Epithelial cell of proximal tubule (primary cell): ENCODE measurements around the gene ADAMTS8. TPM values are rescaled to one million over a fixed set of nuclear protein-coding genes. Genes with fewer than 3 reads are reported as not detected.

Experiments
- DNase-seq: peaks from one replicate; pipeline ENCODE4 v3.0.0-alpha.2; 2011; ENCODE audit warnings: low read depth
- H3K4me3 ChIP-seq: 2 replicates; pipeline ENCODE4 v1.5.1; 2011; ENCODE audit warnings: low read depth, mild to moderate bottlenecking, low read length
- CTCF ChIP-seq: conservative IDR thresholded peaks from 2 replicates; pipeline ENCODE4 v1.5.1; 2012; ENCODE audit warnings: low read depth, mild to moderate bottlenecking, low read length
- total RNA-seq: library from RNA; depleted of rRNA; stranded (reverse); fragments of >200 nt; gene quantifications from 2 replicates; pipeline ENCODE4 v1.2.3, GENCODE V29; 2015

Gene ADAMTS8
- total RNA-seq, 1 donor from 2014 or later, result not detected

GRCh38 chr11:130459521-130459920 is 31.1 kb upstream of the ADAMTS8 start:
- TF ChIP-seq CTCF, result no peak
- DNase-seq, result peak; percentile 59

GRCh38 chr11:130458410-130458729 is 30.0 kb upstream of the ADAMTS8 start:
- H3K4me3 ChIP-seq, result no peak overlapping the region
- no peak for TF ChIP-seq CTCF
- DNase-seq, result no peak

More at GRCh38 chr11:130459521-130459920, 31.1 kb upstream of the ADAMTS8 start:
- H3K4me3 ChIP-seq, result no peak overlapping the region

DNA sequence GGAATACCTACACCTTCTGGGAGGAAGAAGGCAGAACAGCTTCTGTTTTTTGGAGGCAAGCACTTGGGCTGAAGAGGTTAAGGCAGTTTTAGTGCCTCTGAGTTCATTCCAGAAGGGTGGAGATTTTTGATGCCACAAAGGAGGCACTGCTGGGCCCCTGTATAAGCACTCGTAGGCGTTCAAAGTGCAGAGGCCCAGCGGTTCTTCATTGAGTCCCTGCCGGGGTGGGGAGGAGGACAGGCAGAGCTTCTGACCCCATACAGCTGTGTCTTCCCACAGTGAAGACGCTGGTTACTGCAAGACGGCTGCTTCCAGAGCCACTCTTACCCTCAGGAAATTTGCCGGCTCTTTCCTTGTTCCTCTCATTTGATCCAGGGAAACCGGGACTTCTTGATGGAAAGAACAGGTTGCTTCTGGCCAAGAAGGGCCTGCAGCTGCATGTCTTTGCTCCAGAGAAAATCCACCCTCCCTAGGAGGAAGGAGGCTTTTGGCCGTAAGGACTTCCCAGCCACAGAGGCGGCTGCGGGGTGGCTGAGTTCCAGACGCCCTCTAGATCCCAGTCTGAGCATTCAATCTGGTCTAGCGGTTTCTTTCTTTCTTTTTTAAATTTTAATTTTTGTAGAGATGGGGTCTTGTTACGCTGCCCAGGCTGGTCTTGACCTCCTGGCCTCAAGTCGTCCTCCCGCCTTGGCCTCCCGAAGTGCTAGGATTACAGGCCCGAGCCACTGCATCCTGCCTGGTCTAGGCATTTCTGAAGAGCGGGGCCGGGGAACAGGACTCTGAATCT is 29.4 kb upstream of the ADAMTS8 start:
- TF ChIP-seq CTCF, result no peak
- no peak for DNase-seq
- no peak overlapping the region for H3K4me3 ChIP-seq

DNA sequence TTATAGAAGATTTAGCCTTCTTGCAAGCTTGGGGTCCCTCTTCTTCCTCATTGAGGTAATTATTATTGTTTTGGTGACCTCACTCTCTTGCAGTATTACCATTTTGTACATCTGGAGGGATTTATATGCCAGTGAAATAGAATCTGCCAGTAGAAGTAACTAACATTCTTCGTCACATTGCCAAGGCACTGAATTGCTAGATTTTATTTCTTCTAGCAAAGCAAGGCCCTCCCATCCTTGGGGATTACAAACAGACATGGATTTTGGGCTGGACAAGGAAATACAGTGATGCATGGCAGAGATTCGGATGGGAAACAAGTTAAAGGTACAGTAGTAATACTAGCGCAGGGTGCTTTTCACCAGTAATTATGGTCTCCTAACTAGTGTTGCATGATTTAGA is 27.9 kb upstream of the ADAMTS8 start:
- no peak overlapping the region for H3K4me3 ChIP-seq
- DNase-seq, result no peak
- TF ChIP-seq CTCF, result no peak

DNA sequence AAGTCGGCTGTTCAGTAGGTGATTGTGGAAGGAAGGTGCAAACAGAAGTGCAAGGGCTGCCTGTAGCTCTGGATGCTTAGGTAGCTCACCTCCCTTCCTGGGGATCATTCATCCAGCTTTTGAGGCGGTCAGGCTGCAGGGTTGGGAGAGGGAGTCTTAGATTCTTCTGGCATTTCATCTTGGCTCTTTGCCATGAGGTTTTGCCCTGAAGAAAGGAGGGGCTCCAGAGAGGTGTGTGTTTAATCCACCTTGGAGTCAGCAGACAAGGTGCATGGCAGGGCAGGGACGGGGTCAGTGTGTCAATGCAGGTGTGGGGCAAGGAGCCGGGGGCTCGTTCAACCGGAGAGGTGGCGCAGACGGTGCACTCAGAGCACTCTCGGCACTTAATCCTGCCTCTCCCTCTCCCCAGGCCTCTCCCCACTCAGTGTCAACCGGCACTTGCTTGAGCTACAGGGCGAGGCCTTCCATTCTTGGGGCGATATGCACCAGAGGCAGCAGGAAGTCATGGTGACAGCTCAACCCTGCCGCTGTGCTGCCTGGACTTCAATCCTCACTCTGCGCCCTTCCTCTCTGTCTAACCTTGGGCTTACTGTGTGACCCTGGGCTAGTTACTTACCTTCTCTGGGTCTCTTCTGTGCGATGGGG is 27.2 kb upstream of the ADAMTS8 start:
- no peak for TF ChIP-seq CTCF
- no peak overlapping the region for H3K4me3 ChIP-seq
- no peak for DNase-seq

GRCh38 chr11:130454491-130455252 is 26.3 kb upstream of the ADAMTS8 start:
- no peak overlapping the region for H3K4me3 ChIP-seq
- DNase-seq, result no peak
- no peak for TF ChIP-seq CTCF
